Activated CD4-positive, alpha-beta T cell treated with anti-CD3 and anti-CD28 coated beads, Interleukin-2, amount 10 ng/mL, durations not matched to agents 7 days and 5 days (primary cell): ENCODE data around the gene LAMC2. TPM values are rescaled to one million over a fixed set of nuclear protein-coding genes. Genes with fewer than 3 reads are reported as not detected.

Source experiments
- CTCF ChIA-PET: fragments of 350-600 bp; sonication (Branson Sonifier 250); formaldehyde crosslinking; loops from one replicate; lab custom pipeline; 2021; ENCODE audit warnings: antibody characterized with exemption; lab: Charles Lee
- POLR2A ChIA-PET: fragments of 350-600 bp; sonication (Branson Sonifier 250); formaldehyde crosslinking; loops from one replicate; lab custom pipeline; 2021; ENCODE audit warnings: antibody characterized with exemption; lab: Charles Lee
- DNase-seq: peaks from one replicate; pipeline ENCODE4 v3.0.0-alpha.2; 2020
- H3K27ac Mint-ChIP-seq: one replicate; pipeline ENCODE4 v1.8.0; 2021; ENCODE audit warnings: mild to moderate bottlenecking, moderate library complexity, mixed read lengths
- H3K27me3 Mint-ChIP-seq: one replicate; pipeline ENCODE4 v1.8.0; 2021; ENCODE audit warnings: mixed read lengths
- H3K36me3 Mint-ChIP-seq: one replicate; pipeline ENCODE4 v1.8.0; 2021; ENCODE audit warnings: low read depth, mixed read lengths
- H3K4me1 Mint-ChIP-seq: one replicate; pipeline ENCODE4 v1.8.0; 2021; ENCODE audit warnings: mixed read lengths
- H3K4me3 Mint-ChIP-seq: one replicate; pipeline ENCODE4 v1.8.0; 2021; ENCODE audit warnings: mild to moderate bottlenecking, moderate library complexity, mixed read lengths
- H3K9me3 Mint-ChIP-seq: one replicate; pipeline ENCODE4 v1.8.0; 2021; ENCODE audit warnings: mixed read lengths
- total RNA-seq, 2 experiments: library from RNA; stranded (reverse); gene quantifications; one replicate each; pipeline ENCODE4 v1.2.3, GENCODE V29; 2021

Gene LAMC2
- total RNA-seq, 2 experiments from 2014 or later, result 0.04 to 0.05 TPM

DNA sequence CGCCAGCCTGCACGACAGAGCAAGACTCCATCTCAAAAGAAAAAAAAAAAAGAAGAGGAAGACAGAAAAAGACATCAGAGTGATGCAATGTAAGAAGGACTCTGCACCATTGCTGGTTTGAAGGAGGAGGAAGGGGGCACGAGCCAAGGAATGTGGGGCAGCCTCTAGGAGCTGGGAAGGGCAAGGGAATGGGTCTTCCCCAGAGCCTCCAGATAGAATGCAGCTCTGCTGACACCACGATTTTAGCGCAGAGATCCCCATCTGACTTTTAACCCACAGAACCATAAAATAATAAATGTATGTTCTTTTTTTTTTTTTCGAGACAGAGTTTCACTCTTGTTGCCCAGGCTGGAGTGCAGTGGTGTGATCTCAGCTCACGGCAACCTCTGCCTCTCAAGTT is 33.9 kb upstream of the LAMC2 start:
- no peak overlapping the region for H3K27ac Mint-ChIP-seq
- peaks cover 4% of the 10 kb centered on the region for H3K27me3 Mint-ChIP-seq
- ChIA-PET POLR2A (no interaction called here), CTCF (no interaction called here)
- H3K4me3 Mint-ChIP-seq, result no peak overlapping the region
- no peaks in the 10 kb centered on the region for H3K9me3 Mint-ChIP-seq
- H3K4me1 Mint-ChIP-seq, result no peaks in the 10 kb centered on the region
- no peaks in the 10 kb centered on the region for H3K36me3 Mint-ChIP-seq
- no peak for DNase-seq

DNA sequence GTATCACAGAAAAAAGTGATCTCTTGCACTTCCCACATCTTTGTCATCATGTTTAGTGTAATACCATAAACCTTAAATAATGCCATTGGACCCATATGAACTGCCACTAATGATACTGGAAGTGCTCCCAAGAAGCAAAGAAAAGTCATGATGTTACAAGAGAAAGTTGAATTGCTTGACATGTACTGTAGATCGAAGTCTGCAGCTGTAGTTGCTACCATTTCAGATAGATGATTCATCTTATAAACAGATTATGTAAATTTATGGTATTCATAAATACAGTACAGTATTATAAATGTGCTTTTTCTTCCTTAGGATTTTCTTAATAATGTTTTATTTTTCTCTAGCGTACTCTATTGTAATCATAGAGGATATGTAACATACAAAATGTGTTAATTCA is 30.1 kb upstream of the LAMC2 start:
- no peak overlapping the region for H3K4me3 Mint-ChIP-seq
- H3K27me3 Mint-ChIP-seq, result peaks cover 4% of the 10 kb centered on the region
- no peak for DNase-seq
- ChIA-PET POLR2A (no interaction called here), CTCF (no interaction called here)
- no peaks in the 10 kb centered on the region for H3K4me1 Mint-ChIP-seq
- no peak overlapping the region for H3K27ac Mint-ChIP-seq
- no peaks in the 10 kb centered on the region for H3K9me3 Mint-ChIP-seq
- no peaks in the 10 kb centered on the region for H3K36me3 Mint-ChIP-seq

DNA sequence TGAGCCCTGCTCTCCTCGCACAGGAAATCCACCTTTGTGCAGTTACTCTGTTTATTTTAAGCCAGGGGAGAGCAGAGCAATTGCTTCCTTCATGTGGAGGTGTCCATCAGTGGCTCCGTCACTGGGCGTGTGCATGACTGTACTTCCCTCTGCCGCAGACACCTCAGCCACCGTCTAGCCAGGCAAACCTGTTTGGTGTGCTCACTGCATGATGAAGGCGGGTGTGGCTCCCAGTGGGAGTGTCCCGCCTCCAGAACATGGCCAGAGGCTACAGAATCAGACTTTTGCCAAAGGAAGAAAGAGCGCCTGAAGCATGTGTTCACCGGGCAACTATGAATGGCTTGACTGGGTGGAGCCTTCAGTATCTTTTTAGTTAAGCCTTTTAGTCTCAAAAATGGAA is 26.1 kb upstream of the LAMC2 start:
- no peak for DNase-seq
- Mint-ChIP-seq H3K4me1 (no peaks in the 10 kb centered on the region), H3K36me3 (no peaks in the 10 kb centered on the region), H3K27ac (no peak overlapping the region), H3K4me3 (no peak overlapping the region), H3K9me3 (no peaks in the 10 kb centered on the region), H3K27me3 (no peaks in the 10 kb centered on the region)
- CTCF ChIA-PET, result no interaction called here
- POLR2A ChIA-PET, result no interaction called here

DNA sequence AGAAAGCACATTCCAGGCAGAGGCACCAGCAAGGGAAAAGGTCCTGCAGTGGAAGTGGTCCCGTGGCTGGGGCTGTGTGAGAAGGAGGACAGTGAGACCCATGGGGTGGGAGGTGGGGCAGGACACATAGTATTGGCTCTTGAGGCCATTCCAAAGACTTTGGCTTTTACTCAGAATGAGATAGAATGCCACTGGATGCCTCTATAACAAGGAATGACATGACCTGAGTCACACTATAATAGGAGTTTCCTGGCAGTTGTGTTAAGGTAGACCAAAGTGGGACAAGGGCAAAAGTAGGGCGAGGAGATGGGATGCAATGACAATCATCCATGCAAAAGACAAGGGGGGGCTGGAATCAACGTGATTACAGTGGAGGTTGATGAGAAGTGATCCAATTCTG is 24.7 kb upstream of the LAMC2 start:
- Mint-ChIP-seq H3K36me3 (no peaks in the 10 kb centered on the region), H3K27ac (no peak overlapping the region), H3K27me3 (no peaks in the 10 kb centered on the region), H3K4me1 (no peaks in the 10 kb centered on the region), H3K4me3 (no peak overlapping the region), H3K9me3 (no peaks in the 10 kb centered on the region)
- DNase-seq, result no peak
- CTCF ChIA-PET, result no interaction called here
- POLR2A ChIA-PET, result no interaction called here

DNA sequence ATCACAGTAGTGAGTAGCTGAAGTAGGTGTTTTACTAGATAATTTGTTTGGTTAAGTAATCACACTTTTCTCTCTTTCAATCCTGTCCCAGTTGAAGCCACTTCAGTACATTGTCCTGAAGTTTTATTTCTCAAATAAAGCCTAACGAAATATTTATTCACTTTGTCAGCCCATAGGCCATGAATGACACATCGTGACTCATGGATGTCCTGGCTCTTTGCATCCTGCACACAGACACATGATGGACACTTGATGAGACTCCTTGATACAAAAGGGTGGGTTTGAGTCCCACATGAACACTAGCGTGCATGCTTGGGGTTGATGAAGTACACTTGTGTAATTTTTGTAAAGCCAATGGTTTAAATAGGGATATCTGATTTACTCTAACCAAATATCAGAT is 22.7 kb upstream of the LAMC2 start:
- Mint-ChIP-seq H3K4me1 (no peaks in the 10 kb centered on the region), H3K27ac (no peak overlapping the region), H3K4me3 (no peak overlapping the region), H3K9me3 (no peaks in the 10 kb centered on the region), H3K27me3 (peaks cover under 1% of the 10 kb centered on the region), H3K36me3 (no peaks in the 10 kb centered on the region)
- ChIA-PET POLR2A (no interaction called here), CTCF (no interaction called here)
- DNase-seq, result no peak

DNA sequence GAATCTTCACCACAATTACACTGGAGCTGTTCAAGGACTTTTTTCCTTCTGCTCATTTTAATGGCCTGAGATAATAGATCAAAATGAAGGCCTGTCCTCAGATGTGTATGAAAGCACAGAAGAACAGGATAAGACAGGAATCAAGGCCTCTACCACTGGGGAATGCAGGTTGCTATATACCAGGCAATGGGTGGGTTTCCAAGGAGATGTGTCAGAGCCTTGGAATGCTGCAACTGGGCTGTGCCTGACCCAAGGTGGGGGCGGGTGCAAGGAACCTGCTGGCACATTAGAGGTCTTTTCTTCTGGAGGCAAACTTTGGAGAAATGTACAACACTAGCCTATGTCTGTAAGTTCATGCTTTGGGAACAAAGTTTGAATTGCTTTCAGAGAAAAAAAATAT is 21.7 kb upstream of the LAMC2 start:
- Mint-ChIP-seq H3K27ac (no peak overlapping the region), H3K36me3 (no peaks in the 10 kb centered on the region), H3K9me3 (no peaks in the 10 kb centered on the region), H3K4me3 (no peak overlapping the region), H3K27me3 (peaks cover 2% of the 10 kb centered on the region), H3K4me1 (no peaks in the 10 kb centered on the region)
- POLR2A ChIA-PET, result no interaction called here
- CTCF ChIA-PET, result no interaction called here
- DNase-seq, result no peak

DNA sequence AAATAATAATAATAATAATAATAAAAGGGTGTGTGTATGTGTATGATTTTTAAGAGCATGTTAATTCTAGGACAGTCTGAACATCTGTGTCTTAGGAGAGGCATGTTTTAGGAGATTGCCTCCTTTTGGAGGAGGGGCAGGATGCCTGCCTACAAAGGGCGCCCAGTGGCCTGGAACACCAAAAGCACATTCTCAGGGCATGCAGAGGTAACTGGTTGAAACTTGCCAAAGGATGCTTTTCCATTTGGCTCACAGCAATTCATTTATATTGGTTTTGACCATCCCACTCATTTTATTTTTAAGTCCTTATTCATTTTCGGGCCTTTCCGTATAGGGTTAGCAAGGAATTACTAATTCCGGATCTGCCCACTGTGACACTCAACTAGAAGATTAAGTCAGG is 21.1 kb upstream of the LAMC2 start:
- no peak overlapping the region for H3K4me3 Mint-ChIP-seq
- ChIA-PET POLR2A (no interaction called here), CTCF (no interaction called here)
- H3K4me1 Mint-ChIP-seq, result no peaks in the 10 kb centered on the region
- H3K27me3 Mint-ChIP-seq, result peaks cover 2% of the 10 kb centered on the region
- DNase-seq, result no peak
- H3K36me3 Mint-ChIP-seq, result no peaks in the 10 kb centered on the region
- no peaks in the 10 kb centered on the region for H3K9me3 Mint-ChIP-seq
- no peak overlapping the region for H3K27ac Mint-ChIP-seq

DNA sequence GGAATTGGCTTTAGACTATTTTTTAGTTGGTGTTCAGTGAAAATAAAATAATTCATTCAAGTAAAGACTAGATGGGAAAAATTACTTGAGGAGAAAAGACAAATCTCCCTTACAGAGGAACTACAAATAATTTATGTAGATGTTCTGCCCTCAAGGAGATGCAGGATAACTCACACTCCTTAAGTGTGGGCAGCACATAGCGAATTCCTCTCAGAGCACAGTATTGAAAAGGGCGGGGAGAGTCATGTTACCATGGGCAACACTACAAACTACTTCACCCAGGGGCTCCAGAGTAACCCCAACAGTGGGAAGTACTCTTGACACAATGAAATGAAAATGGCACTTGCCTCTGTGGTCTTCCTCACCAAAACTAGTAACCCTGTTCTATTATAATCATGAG is 20.6 kb upstream of the LAMC2 start:
- H3K27ac Mint-ChIP-seq, result no peak overlapping the region
- no peaks in the 10 kb centered on the region for H3K4me1 Mint-ChIP-seq
- no peak overlapping the region for H3K4me3 Mint-ChIP-seq
- H3K9me3 Mint-ChIP-seq, result no peaks in the 10 kb centered on the region
- ChIA-PET POLR2A (no interaction called here), CTCF (no interaction called here)
- H3K27me3 Mint-ChIP-seq, result peaks cover 2% of the 10 kb centered on the region
- no peak for DNase-seq
- H3K36me3 Mint-ChIP-seq, result no peaks in the 10 kb centered on the region

DNA sequence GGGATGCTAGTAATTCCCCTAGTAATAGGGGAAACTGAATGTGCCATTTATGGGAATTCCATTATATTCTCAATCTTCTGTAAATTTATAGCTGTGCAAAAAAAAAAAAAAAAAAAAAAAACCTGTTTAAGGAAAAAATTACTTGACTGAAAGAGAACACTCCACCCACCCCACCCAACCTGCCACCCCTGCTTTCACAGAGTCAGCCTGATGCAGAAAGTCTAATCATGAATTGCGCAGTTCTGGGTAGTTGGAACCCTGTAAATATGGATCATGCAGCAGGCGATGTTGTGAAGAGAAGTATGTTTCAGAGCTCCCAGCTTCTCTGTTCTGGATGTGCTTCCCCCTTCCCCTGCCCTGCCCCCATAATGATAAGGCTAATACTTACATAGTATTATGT is 19.6 kb upstream of the LAMC2 start:
- Mint-ChIP-seq H3K4me3 (no peak overlapping the region), H3K36me3 (no peaks in the 10 kb centered on the region), H3K27me3 (peaks cover 2% of the 10 kb centered on the region), H3K27ac (no peak overlapping the region), H3K4me1 (no peaks in the 10 kb centered on the region), H3K9me3 (no peaks in the 10 kb centered on the region)
- ChIA-PET CTCF (interaction anchor here (1.1 kb wide), 1 partner anchor 492 kb away, joined by 3 read pairs; no protein-coding TSS in a partner anchor), POLR2A (no interaction called here)
- no peak for DNase-seq

DNA sequence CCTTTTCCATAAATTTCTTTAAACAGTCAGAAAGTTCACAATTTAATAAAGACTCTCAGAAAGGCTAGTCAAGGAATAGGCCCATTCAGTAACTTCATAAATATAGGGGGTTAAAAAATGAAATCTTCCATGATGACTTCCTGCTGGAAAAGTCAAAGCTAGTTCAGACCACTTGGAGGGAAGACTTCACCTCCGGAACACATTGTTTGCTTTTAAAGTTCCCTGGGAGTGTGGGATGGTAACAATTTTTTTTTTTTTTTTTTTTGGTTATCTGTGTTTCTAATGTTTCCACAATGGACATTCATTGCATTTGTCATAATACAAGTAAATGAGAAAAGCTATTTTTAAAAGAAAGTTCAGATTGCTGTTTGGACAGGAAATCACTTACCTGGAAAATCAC is 18.4 kb upstream of the LAMC2 start:
- Mint-ChIP-seq H3K4me1 (no peaks in the 10 kb centered on the region), H3K27me3 (peaks cover 8% of the 10 kb centered on the region), H3K36me3 (no peaks in the 10 kb centered on the region), H3K9me3 (no peaks in the 10 kb centered on the region), H3K27ac (no peak overlapping the region), H3K4me3 (no peak overlapping the region)
- POLR2A ChIA-PET, result no interaction called here
- no peak for DNase-seq
- CTCF ChIA-PET, result interaction anchor here (0.5 to 0.8 kb wide), 2 partner anchors 22 to 551 kb away, joined by 3 to 5 read pairs; no protein-coding TSS in a partner anchor

DNA sequence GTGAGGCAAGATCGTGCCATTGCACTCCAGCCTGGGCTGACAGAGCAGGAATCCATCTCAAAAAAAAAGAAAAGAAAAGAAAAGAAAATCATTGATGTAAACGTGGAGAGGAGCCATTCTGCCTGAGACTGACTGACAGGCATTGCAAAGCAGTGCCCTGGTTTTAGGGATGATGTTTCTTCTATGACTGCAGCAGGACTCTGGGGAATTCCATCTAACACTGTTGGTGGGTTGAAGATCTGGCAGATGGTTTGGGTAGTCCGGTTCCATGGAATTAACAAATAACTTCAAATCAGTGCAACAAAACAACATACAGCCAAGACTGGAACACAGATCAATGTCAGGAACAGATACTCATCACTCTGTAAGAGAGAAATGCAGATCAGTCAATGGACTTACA is 17.8 kb upstream of the LAMC2 start:
- ChIA-PET CTCF (no interaction called here), POLR2A (no interaction called here)
- no peaks in the 10 kb centered on the region for H3K36me3 Mint-ChIP-seq
- no peaks in the 10 kb centered on the region for H3K4me1 Mint-ChIP-seq
- no peak overlapping the region for H3K27ac Mint-ChIP-seq
- DNase-seq, result no peak
- peaks cover 8% of the 10 kb centered on the region for H3K27me3 Mint-ChIP-seq
- H3K9me3 Mint-ChIP-seq, result no peaks in the 10 kb centered on the region
- no peak overlapping the region for H3K4me3 Mint-ChIP-seq

DNA sequence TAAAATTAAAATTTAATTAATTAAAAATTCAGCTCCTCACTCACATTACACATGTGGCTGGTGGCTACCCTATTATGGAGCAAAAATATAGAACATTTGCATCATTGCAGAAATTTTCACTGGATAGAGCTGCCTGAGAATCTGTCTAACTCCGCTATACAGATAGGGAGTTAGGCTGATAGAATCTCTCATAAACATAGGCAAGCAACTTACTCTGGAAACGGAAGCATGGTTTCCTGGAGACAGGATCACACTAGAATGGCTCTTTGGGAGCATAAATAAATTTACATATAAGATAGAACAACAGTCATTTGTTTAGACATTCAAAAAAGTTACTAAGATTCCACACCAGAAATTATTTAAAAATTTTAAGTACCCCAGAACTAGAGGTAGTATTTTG is 12.2 kb upstream of the LAMC2 start:
- no peak for DNase-seq
- Mint-ChIP-seq H3K4me3 (no peak overlapping the region), H3K9me3 (no peaks in the 10 kb centered on the region), H3K4me1 (no peaks in the 10 kb centered on the region), H3K27me3 (peaks cover 8% of the 10 kb centered on the region), H3K36me3 (no peaks in the 10 kb centered on the region), H3K27ac (no peak overlapping the region)
- CTCF ChIA-PET, result no interaction called here
- POLR2A ChIA-PET, result no interaction called here

DNA sequence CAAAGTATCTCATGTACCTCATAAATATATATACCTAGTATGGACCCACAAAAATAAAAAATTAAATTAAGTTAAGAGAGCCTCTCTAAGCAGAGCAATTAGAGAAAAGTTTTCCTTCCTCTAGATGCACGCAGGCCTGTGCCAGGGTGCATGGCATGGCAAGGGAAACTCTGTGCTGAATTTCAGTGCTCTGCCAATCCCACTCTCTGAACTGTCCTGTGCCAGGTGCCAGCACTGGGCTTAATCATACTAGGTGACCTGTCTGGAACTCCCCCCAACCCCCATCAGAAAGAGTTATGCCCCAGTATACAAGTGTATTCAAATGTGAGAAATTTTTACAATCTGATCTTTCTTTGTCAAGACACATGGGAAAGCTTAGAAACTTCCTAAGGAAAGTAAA is 10.4 kb upstream of the LAMC2 start:
- Mint-ChIP-seq H3K36me3 (no peaks in the 10 kb centered on the region), H3K4me3 (no peak overlapping the region)

DNA sequence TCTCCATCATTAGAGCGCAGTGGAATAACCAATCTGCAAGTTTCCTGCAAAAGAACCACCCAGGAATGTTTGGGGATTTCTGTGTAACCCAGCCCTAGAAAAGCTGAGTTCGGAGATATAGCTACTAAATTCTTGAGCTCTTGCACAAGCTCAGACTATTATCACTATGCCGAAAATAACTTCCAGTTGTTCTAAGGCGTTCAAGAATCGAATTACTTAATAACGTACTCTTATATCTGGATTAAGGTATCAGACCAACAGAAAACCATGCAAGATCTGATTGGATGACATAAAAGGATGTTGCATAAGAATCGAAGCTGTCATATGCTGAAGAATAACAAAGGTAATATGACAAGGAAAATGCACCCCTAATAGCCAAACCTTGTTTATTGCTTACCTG is 7.5 kb upstream of the LAMC2 start:
- Mint-ChIP-seq H3K36me3 (no peaks in the 10 kb centered on the region), H3K4me1 (peaks cover 10% of the 10 kb centered on the region), H3K4me3 (no peak overlapping the region), H3K27me3 (peaks cover 2% of the 10 kb centered on the region), H3K9me3 (no peaks in the 10 kb centered on the region), H3K27ac (no peak overlapping the region)
- no peak for DNase-seq
- POLR2A ChIA-PET, result no interaction called here
- CTCF ChIA-PET, result no interaction called here

More for the DNA sequence above, 10.4 kb upstream of the LAMC2 start:
- Mint-ChIP-seq H3K9me3 (no peaks in the 10 kb centered on the region), H3K4me1 (peaks cover 4% of the 10 kb centered on the region), H3K27ac (no peak overlapping the region), H3K27me3 (peaks cover 8% of the 10 kb centered on the region)
- POLR2A ChIA-PET, result no interaction called here
- no peak for DNase-seq
- CTCF ChIA-PET, result no interaction called here
